COLO668 (cell line): ENCODE measurements around the gene STARD3.
A peak's percentile ranks its signal among the peaks of the same experiment; 100 is the strongest.
"Not testable (repeated sequence)": the region's sequence is repeated elsewhere in the genome, so short reads cannot be mapped to it uniquely, and the experiment has no call there.

Experiments used
- DNase-seq: peaks from one replicate; lab custom pipeline; 2025; ENCODE audit not compliant: unreplicated experiment; lab: John Stamatoyannopoulos, UW

Gene STARD3

GRCh38 chr17:39636927-39637736, at the start of gene STARD3:
STARD3 (plus strand) TSS chr17:39637144; CDS start chr17:39653532, 16,388 bp downstream.
- peak; percentile 84 for DNase-seq

DNA sequence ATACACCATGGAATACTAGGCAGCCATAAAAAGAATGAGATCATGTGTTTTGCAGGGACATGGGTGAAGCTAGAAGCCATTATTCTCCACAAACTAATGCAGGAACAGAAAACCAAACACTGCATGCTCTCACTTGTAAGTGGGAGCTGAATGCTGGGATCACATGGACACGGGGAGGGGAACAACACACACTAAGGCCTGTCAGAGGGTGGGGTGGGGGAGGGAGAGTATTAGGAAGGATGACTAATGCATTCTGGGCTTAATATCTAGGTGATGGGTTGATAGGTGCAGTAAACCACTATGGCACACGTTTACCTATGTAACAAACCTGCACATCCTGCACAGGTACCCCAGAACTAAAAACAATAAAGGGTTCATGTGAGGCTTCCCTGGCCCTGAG, 46.8 kb upstream of the STARD3 start:
- DNase-seq = not testable (repeated sequence)

DNA sequence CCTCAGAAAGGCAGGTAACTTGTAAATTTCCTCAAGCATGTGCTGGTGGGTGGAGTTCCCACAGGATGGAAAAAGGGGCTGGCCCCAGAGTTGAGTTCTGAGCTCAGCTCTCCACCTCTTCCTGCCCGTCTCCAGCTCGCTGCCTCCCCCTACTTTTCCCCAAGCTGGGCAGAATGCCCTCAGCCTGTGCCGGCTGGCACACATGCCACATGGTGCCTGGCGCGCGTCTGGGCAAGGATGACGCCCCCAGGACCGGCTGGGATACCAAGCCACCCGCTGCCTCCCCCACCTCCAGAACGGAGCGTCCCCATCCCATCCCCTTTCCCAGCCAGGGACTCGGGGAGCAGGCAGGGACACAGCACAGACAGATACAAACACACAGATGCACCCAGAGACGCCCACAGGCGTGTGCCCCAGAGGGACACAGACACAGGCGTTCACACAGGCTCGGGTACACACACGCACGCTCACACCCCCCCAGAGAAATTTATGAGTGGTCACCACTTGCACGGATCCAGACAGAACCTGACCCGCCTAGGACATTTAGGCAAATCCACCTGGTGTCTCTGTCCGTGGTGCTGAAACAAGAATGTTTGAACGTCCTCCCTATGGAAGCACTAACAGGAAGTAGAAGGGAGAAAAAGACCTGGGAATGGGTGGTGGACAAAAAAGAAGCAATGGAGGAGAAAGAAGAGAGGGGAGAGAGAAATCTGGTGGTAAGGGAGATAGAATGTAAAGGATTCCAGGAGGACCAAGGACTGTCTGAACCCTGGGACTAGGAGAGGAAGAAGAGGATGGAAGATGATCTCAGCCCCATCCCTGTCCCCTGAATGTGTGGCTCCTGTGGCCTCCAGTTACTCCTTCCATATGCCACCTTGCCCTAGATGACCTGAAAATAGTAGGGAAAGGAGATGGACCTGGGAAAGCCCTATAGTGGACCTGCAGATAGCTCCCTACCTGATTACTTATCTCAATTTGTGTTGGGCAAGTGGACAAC, 44.7 kb upstream of the STARD3 start:
- no peak for DNase-seq

DNA sequence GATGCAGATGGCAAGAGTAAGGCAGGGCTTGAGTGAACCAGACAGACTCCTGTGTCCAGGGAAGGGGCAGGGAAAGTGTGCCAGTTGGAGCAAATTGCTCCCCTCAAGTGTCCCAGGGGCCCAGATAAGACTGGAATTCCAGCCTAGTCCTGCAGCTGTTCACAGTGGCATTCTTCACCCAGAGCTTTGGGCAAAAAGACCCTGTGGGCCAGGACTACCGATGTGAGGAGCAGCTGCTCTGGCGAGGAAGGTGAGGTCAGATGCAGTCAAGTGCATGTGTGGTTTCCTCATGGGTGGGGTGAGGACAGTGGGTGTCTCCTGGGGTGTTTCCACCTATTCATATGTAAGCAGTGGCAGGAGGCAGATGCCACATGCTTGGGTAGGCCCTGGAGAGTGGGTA, 43.6 kb upstream of the STARD3 start:
- DNase-seq = no peak

DNA sequence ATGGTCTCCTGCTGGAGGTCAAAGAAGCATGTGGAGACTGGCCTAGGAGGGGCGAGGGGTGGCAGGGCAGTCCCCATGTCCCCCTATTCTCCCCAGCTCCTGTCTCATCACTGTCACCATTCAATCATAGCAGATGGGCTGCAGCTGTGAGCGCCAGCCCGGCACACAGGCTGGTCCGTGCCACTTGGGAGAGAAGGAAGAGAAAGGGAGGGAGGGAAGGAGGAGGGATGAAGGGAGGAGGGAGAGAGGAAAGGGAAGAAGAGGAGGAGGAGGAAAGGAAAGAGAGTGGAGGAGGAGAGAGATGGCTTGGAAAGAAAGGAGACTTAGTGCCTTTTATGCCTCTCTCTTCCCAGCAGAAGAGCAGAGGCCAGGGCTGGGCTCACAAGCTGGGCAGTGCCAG, 41.6 kb upstream of the STARD3 start:
- no peak for DNase-seq

GRCh38 chr17:39595928-39596510, 40.9 kb upstream of the STARD3 start:
- DNase-seq = no peak

GRCh38 chr17:39596543-39597267, 40.2 kb upstream of the STARD3 start:
- no peak for DNase-seq

GRCh38 chr17:39597372-39598046, 39.4 kb upstream of the STARD3 start:
- no peak for DNase-seq

DNA sequence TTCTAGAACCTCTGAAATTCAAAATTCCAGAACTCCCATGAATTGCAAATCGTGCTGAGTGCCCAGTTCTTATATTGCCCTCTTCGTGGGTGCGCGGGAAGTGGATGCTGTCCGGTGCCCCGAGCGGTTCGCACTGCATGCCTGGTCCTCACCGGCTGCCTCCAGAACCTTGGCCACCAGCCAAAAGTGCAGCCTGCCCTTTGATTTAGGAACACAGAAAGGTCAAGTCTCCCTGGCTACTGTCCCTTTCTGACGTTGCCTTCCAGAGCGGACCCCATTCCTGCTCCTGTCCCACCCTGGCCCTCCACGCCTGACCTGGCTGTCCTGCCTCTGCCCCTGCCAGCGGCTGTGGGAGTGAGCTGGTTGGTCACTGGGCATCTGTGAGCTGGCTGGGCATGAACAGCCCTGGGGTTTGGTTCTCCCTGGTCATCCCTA, 38.9 kb upstream of the STARD3 start:
- DNase-seq = peak; percentile 5

DNA sequence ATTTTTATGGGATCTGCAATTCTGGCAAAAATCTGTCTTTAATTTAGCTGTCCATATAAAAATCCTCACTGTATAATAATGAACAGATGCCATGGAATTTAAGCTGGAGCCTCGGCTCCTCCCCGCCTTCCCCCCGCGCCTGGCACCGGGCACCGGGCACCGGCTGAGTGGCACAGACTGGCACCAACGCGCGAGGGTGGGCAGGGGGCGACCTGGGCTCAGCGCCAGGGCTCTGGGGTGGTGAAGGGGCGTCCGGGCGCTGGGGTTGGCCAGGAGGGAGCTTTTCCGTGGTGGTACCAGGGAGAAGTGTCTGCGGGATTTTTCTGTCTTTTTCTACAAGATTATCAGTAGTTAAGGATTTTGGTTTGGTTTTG, 38.3 kb upstream of the STARD3 start:
- DNase-seq = no peak

DNA sequence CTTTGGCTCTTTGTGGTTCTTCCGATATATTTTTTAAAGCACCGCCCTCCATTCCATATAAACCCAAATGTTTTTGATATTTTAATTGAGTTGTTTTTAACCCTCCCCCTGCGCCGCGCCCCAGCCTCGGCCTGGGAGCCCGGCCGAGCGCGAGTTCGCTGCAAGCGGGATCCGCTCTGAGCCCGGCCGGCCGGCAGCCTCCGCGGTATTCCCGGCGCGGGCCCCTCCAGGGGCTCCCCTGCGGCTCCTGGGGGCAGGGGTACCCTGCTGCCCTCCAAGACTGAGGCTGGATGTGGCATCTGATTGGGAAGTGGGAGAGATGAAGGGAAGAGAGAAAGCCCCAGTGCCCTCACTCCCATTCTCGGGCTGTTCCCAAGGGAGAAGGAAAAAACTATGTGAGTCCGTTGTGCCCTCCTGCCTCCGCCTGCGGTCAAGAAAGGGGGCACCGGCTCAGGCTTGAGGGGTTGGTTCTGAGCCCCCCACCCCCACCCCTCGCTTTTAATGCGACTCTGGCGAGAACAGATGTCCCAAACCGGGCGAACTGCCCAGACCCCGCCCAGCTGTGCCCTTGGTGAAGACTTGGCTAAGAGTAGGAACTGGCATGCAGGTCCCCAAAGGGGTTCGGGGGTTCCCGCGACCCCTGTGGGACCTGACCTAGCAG, 37.8 kb upstream of the STARD3 start:
- no peak for DNase-seq

- DNase-seq = no peak
Observed at GRCh38 chr17:39599665-39600231, 37.2 kb upstream of the STARD3 start.

DNA sequence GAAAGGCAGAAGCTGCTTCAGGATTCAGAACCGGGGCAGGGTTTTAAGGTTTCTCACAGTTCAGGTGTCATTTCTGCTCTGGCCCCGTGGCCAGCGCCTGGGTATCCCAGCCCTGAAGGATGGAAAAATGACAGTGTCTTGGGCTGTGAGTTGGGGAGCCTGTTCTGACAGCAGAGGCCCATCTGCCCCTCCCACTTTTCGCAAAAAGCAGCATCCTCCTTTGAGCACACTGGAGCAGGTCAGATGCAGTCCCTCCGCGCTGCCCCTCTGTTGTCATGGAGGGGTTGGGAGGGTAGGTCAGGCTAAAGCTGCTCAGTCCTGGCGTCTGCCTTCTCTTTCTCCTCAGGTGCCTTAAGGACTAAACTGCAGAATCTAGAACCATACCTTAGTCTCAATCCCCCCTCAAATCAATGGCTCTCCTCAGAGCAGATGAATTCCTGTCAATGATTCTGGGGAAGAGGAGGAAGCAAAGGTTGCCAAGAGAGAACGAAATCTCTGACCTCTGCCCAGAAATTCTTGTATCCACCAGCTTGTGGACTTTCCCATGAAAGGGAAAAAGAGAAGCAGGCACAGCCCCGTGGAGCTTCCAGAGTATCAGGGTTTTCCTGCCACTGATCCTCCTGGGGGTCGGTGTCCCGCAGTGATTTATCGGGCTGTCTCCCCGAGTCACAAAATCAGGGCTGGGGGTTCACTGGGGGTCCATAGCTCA, 36.5 kb upstream of the STARD3 start:
- no peak for DNase-seq

DNA sequence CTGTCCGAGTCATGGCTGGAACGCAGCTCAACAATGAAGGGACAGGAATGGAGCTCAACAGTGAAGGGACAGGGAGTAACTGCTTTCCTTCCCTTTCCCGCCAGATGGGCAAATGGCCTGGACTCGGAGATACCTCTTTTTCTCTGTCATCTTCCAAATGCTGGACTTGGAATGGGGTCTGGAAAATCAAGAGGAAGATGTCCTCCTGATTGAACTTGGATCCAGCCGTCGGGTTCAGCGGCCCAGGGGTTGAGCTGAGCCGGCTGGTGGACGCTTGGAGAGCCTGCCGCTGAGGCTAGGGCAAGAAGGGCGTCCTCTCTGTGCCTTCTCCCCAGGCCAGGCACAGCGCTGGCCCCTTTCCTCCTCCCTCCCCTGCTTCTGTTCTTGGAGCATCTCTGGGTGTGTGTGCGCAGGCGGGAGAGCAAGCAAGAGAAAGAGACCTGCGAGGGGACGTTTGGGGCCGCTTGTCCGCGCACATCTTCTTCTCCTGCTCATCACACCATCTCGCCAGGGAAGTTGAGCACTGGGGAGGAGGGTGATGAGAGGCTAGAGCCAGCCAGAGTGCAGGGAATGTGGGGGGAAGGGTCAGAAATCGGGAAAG, 35.8 kb upstream of the STARD3 start:
- no peak for DNase-seq

DNA sequence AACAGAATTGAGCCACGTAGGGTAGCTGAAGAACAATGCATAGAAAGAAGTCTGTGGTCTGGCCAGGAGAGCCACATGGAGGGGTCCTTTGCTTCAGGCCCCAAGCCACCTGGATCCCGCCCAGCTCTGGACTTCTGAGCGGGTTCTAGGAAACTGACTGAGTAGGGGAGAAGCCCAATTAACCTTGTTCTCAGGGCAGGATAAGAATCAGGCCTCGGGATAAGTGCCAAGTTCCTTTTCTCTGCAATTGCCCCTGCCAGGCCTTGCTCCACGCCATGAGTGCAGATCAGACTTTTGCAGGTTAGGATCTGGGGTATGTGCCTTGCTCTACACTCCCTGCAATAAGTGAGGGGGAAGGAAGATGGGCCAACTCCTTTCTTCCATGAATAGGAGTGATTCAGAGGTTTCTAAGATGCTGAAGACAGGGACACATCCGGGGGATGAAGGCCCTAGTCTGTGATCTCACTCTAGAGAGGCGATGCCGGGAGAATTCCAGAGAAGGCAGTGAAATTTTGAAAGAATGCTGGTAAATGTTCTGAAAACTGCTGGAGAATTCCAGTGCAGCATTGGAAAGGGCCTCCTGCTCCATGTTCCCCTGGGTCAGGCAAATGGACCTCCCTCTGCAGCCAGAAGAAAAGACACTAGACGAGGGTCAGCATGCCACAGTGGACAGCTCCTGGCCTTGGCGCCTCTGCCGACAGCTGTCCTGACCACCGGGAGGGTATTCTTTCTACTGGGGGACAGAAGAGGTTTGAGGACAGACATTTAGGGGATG, 35.0 kb upstream of the STARD3 start:
- DNase-seq = no peak

GRCh38 chr17:39602533-39603303, 34.2 kb upstream of the STARD3 start:
- DNase-seq = no peak
